Epithelial cell of prostate (primary cell): ENCODE data around the gene CYP26B1.

Experiments used
- DNase-seq: peaks from one replicate; pipeline ENCODE4 v3.0.0-alpha.2; 2011; ENCODE audit warnings: low read depth, low spot score
- H3K27ac ChIP-seq: fragments of 450-650 bp; 2 replicates; pipeline ENCODE4 v1.5.1; 2017; ENCODE audit warnings: mild to moderate bottlenecking

The CYP26B1 gene

GRCh38 chr2:72142570-72143440 lies 4.9 kb downstream of the CYP26B1 start:
- no peak for DNase-seq
- no peak overlapping the region for H3K27ac ChIP-seq

GRCh38 chr2:72141881-72142451 lies 5.7 kb downstream of the CYP26B1 start:
- no peak overlapping the region for H3K27ac ChIP-seq
- no peak for DNase-seq

- H3K27ac ChIP-seq, result no peak overlapping the region
- no peak for DNase-seq
Measured at GRCh38 chr2:72141032-72141645, 6.5 kb downstream of the CYP26B1 start.

- DNase-seq, result no peak
- no peak overlapping the region for H3K27ac ChIP-seq
Measured at GRCh38 chr2:72140621-72140960, 7.1 kb downstream of the CYP26B1 start.

GRCh38 chr2:72139874-72140620 lies 7.6 kb downstream of the CYP26B1 start:
- no peak overlapping the region for H3K27ac ChIP-seq
- DNase-seq, result no peak

GRCh38 chr2:72139471-72139873 lies 8.2 kb downstream of the CYP26B1 start:
- no peak for DNase-seq
- H3K27ac ChIP-seq, result no peak overlapping the region

- no peak overlapping the region for H3K27ac ChIP-seq
- no peak for DNase-seq
Measured at GRCh38 chr2:72138921-72139381, 8.7 kb downstream of the CYP26B1 start.

- H3K27ac ChIP-seq, result no peak overlapping the region
- DNase-seq, result no peak
Measured at GRCh38 chr2:72138011-72138881, 9.4 kb downstream of the CYP26B1 start.

GRCh38 chr2:72137498-72138010 lies 10.1 kb downstream of the CYP26B1 start:
- no peak overlapping the region for H3K27ac ChIP-seq
- no peak for DNase-seq

GRCh38 chr2:72136933-72137497 lies 10.6 kb downstream of the CYP26B1 start:
- no peak overlapping the region for H3K27ac ChIP-seq
- DNase-seq, result no peak

- H3K27ac ChIP-seq, result no peak overlapping the region
- no peak for DNase-seq
Measured at GRCh38 chr2:72136331-72136730, 11.3 kb downstream of the CYP26B1 start.

GRCh38 chr2:72135921-72136320 lies 11.7 kb downstream of the CYP26B1 start:
- no peak for DNase-seq
- no peak overlapping the region for H3K27ac ChIP-seq

GRCh38 chr2:72134997-72135800 lies 12.5 kb downstream of the CYP26B1 start:
- H3K27ac ChIP-seq, result no peak overlapping the region

GRCh38 chr2:72134408-72134996 lies 13.2 kb downstream of the CYP26B1 start:
- no peak overlapping the region for H3K27ac ChIP-seq
- DNase-seq, result no peak

More at GRCh38 chr2:72134997-72135800, 12.5 kb downstream of the CYP26B1 start:
- DNase-seq, result no peak

GRCh38 chr2:72133721-72134407 lies 13.8 kb downstream of the CYP26B1 start:
- DNase-seq, result no peak

GRCh38 chr2:72132981-72133720 lies 14.5 kb downstream of the CYP26B1 start:
- DNase-seq, result no peak

More at GRCh38 chr2:72133721-72134407, 13.8 kb downstream of the CYP26B1 start:
- no peak overlapping the region for H3K27ac ChIP-seq

More at GRCh38 chr2:72132981-72133720, 14.5 kb downstream of the CYP26B1 start:
- no peak overlapping the region for H3K27ac ChIP-seq
